Choroid plexus epithelial cell (primary cell): ENCODE data around the gene RBMS1.

Source experiments
- DNase-seq: peaks from one replicate; pipeline ENCODE4 v3.0.0-alpha.2; 2010; ENCODE audit warnings: low read depth
- H3K4me3 ChIP-seq: 2 replicates; pipeline ENCODE4 v1.5.1; 2011; ENCODE audit warnings: low read depth, mild to moderate bottlenecking, control low read depth, low read length, moderate library complexity
- TF ChIP-seq, protein P1 (sequence below): conservative IDR thresholded peaks from 2 replicates; pipeline ENCODE4 v1.5.1; 2011; ENCODE audit warnings: low read depth, mild to moderate bottlenecking, control low read depth, inconsistent platforms, low read length, moderate library complexity

RBMS1 gene

DNA sequence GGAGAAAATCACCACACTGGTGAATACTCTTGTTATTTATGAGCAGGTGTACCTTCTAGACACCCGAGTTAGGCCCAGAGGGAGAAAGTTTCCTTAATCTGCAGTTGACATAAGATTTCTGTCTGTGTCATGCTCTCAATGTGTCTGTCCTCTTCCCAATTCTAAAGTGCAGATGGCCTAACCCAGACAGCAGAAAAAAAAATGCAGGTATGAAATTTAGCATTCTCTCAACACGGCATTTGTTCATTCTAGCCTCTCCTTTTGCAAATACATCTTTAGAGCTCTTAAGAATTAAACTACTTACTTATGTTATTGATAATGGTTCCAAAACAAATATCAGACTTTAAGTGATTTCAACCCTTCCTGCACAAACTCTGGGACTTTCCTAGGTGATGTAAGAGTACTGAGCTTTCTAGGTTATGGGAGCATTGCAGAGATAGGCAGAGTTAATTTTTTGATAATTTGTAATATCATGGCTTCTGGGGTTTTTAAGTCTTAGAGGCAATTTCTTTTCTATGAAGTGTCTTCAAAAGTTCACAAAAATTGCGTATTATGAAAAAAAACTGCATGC is 260.6 kb downstream of the RBMS1 start:
- TF ChIP-seq, protein P1, sequence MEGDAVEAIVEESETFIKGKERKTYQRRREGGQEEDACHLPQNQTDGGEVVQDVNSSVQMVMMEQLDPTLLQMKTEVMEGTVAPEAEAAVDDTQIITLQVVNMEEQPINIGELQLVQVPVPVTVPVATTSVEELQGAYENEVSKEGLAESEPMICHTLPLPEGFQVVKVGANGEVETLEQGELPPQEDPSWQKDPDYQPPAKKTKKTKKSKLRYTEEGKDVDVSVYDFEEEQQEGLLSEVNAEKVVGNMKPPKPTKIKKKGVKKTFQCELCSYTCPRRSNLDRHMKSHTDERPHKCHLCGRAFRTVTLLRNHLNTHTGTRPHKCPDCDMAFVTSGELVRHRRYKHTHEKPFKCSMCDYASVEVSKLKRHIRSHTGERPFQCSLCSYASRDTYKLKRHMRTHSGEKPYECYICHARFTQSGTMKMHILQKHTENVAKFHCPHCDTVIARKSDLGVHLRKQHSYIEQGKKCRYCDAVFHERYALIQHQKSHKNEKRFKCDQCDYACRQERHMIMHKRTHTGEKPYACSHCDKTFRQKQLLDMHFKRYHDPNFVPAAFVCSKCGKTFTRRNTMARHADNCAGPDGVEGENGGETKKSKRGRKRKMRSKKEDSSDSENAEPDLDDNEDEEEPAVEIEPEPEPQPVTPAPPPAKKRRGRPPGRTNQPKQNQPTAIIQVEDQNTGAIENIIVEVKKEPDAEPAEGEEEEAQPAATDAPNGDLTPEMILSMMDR, result no peak
- peak; percentile 52 for DNase-seq
- no peak overlapping the region for H3K4me3 ChIP-seq

DNA sequence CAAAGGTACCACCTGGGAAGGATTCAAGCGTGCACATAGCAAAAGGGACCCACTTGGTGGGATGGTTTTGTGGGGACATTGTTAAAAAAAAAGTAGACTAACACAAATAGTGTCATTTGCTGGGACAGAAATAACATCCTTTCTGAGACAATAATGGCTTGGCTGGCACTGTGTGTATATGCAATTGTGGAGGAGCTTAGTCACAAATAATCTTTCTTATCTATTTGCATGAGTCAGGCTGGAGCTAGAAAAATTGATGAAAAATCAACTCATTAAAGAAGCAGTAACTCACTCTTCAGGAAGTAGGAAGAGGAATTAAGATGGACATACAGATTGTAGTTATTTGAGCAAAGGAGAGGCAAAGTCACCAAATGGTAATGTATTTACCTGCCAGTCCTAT is 264.0 kb downstream of the RBMS1 start:
- TF ChIP-seq, protein P1, result no peak
- H3K4me3 ChIP-seq, result no peak overlapping the region
- DNase-seq, result peak; percentile 73

DNA sequence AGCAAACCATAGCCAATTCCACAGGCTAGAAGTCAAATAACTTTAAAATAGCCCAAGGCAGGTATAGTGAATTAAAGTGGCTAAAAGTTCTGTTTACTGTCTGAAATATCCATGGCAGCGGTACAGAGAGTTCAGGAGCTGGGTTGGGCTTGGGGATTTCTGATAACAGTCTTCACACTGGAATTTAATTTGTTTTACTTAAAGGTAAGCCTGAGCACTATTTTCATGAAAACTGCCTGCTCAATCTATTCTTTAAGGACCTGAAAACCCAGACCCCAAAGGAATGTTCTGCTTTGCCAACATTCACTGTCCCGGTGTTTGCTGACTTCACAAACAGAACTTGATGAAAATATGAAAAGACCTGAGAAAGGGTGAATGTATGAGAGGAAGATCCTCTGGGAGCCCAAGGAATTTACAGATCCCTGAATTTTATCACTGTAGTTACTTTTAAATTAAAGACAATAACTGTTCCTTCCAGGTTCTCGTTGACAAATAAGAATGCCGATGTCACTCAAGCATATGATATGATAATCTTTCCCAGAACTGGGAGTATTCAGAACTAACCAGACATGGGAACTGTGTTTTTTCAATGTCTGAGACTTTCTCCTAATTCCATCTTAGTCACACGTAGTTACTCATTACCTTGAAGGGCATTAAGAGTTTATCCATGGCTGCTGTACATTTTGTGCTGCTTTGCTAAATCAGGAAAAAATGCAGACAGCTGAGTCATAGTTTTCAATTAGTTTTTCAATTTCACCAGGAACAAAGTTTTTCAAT is 265.3 kb downstream of the RBMS1 start:
- TF ChIP-seq, protein P1, result no peak
- peak; percentile 93 for DNase-seq
- no peak overlapping the region for H3K4me3 ChIP-seq

DNA sequence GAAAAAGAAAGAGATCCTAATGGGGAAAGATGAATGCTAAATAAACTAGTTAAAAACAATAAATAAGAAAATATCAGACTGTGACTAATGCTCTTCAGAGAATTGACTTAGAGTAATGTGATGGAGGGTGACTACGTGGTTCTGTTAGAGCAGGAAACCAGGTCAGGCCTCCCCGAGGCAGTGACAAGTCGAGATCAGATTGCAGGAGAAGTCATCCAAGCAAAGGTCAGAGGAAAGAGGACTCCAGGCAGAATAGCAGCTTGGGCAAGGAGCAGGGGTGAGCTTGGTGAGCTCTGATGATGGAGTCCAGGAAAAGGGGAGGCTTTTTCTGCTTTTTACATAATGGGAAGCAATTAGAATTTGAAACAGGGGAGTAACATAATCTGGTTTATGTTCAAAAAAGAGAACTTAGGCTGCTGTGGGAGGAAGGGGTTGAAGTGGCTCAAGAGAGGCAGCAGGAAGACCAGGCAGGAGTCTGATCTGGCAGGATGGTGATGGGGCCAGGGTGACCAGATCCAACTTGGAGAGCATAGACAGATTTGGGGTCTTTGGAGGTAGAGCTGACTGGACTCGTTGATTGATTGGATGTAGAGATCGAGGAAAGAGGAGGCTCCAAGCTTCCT is 266.2 kb downstream of the RBMS1 start:
- peak; percentile 87 for DNase-seq
- TF ChIP-seq, protein P1, result no peak
- no peak overlapping the region for H3K4me3 ChIP-seq

DNA sequence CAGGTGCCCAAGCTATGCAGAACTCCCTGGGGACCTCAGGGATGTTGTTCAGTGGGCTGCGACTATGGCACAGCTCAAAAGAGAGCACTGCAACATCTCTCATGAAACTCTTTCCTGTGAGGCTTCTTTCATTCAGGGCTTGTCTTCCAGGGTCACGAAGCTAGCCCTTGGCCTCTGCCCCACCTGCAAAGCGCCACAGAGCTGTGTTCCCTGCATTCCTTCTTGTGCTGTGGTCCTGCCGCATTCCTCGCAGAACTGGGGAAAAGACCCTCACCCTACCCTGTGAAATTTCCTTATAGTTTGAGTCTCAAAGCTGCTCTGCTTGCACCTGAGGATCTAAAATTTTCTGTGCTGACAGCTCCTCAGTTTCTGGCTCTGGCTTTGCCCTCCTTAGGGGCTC is 267.2 kb downstream of the RBMS1 start:
- TF ChIP-seq, protein P1, result no peak
- DNase-seq, result no peak
- H3K4me3 ChIP-seq, result no peak overlapping the region

DNA sequence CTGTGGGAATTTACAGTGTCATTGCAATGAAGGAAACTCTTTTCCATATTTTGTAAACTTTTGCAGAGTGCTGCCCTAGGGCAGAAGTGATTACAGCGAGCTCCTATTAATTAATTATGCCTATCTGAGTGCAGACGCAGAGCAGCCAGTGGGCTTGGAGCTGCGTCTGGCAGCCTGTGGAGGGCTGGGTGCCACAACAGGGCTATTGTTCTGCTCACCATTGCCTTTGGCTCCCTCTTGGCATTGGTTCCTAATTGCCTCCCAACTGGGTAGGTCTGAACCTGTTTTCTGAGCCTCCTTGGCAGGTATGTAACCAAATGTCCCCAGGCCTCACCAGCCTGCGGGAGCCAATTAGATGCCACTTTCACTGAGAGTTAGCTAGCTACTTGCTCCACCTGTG is 267.9 kb downstream of the RBMS1 start:
- no peak overlapping the region for H3K4me3 ChIP-seq
- TF ChIP-seq, protein P1, result no peak
- no peak for DNase-seq

DNA sequence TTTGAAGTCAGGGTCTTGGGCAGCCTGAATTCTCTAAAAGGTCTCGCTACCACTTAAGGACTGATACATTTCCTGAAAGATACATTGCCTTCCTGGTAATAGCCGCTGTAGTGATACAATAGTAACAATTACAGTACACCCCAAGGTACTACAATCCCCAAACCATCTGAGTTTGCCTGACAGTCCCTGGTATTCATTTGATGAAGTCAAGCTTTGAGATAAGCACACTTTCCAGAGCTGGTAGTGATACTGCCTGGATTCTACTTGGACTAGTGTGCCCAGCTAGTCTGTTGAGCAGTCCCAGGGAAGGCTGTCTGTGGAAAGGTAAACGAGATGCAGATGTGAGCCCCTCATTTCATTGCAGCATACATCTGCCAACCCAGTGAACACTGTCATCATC is 269.1 kb downstream of the RBMS1 start:
- no peak overlapping the region for H3K4me3 ChIP-seq
- TF ChIP-seq, protein P1, result no peak

More for the DNA sequence above, 269.1 kb downstream of the RBMS1 start:
- no peak for DNase-seq
